Neutrophil (primary cell): ENCODE measurements around the gene C22orf39.

Experiments
- H3K27ac ChIP-seq: fragments of 200-600 bp; sonication (generic); 2 replicates; pipeline ENCODE4 v1.5.1; 2016; ENCODE audit warnings: mild to moderate bottlenecking, moderate library complexity
- H3K27me3 ChIP-seq: fragments of 200-600 bp; sonication (generic); 2 replicates; pipeline ENCODE4 v1.6.0; 2016; ENCODE audit warnings: mild to moderate bottlenecking
- H3K36me3 ChIP-seq: fragments of 200-600 bp; sonication (generic); 2 replicates; pipeline ENCODE4 v1.5.1; 2017
- H3K4me1 ChIP-seq, 2 experiments: fragments of 200-600 bp in 1 of 2; sonication (generic) in 1 of 2; 1 replicate in 1 of 2; 2 replicates in 1 of 2; pipeline versions ENCODE4 v1.5.1 to v1.6.1; 2013 to 2016; ENCODE audit warnings: low read depth in 1 of 2, low read length in 1 of 2, mild to moderate bottlenecking in 1 of 2, moderate library complexity in 1 of 2; ENCODE audit not compliant: control insufficient read depth in 1 of 2, insufficient read depth in 1 of 2
- H3K4me3 ChIP-seq, 2 experiments: fragments of 200-600 bp in 1 of 2; sonication (generic) in 1 of 2; 1 replicate in 1 of 2; 2 replicates in 1 of 2; pipeline ENCODE4 v1.5.1; 2013 to 2016; ENCODE audit warnings: low read depth in 1 of 2, low read length in 1 of 2, mild to moderate bottlenecking in 1 of 2, moderate library complexity in 1 of 2
- H3K9me3 ChIP-seq: fragments of 200-600 bp; sonication (generic); 2 replicates; pipeline ENCODE4 v1.5.1; 2016
- TF ChIP-seq, protein P1 (sequence below): fragments of 200-600 bp; sonication (generic); IDR thresholded peaks from 2 replicates; pipeline ENCODE4 v1.5.1; 2016; ENCODE audit warnings: antibody characterized with exemption

Gene C22orf39

DNA sequence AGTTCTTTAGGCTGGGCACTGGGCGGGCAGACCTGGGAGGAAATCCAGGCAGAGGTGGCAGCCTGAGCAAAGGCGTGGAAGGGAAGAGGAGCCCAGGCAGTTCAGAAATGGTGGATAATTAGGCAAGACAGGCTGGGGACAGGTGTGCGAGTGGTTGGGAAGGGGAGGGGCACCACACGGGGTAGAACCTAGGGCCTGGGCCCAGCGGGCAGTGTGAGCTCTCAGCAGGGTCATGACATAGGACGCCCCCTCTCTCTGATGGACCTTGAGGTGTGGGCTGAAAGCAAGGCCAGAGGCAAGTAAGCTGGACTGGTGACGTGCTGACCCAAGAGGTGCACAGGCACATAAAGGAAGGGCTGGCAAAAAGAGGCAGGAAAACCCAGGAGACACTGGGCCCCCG lies 24.7 kb upstream of the C22orf39 start:
- H3K36me3 ChIP-seq, result peaks cover 91% of the 10 kb centered on the region

DNA sequence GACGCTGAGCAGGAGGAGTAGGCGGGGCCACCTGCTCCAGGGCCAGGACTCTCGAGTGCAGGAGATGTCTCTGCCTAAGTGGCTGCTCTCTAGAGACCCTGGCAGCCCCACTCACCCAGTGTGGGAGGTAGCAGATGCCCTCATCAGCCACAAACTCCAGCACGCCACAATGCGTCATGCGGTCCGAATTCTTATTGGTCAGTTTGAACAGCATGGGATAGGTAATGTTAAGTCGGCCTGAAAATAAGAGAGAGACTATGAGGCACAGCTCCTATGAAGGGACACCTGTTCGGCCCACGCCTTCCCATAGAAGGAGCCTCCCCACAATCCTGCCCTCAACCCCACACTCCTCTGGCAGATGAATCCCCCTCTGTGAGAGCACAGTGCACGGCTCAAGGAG lies 24.1 kb upstream of the C22orf39 start:
- H3K9me3 ChIP-seq, result no peaks in the 10 kb centered on the region
- peaks cover 97% of the 10 kb centered on the region for H3K36me3 ChIP-seq

More for the DNA sequence above, 24.7 kb upstream of the C22orf39 start:
- TF ChIP-seq, protein P1, sequence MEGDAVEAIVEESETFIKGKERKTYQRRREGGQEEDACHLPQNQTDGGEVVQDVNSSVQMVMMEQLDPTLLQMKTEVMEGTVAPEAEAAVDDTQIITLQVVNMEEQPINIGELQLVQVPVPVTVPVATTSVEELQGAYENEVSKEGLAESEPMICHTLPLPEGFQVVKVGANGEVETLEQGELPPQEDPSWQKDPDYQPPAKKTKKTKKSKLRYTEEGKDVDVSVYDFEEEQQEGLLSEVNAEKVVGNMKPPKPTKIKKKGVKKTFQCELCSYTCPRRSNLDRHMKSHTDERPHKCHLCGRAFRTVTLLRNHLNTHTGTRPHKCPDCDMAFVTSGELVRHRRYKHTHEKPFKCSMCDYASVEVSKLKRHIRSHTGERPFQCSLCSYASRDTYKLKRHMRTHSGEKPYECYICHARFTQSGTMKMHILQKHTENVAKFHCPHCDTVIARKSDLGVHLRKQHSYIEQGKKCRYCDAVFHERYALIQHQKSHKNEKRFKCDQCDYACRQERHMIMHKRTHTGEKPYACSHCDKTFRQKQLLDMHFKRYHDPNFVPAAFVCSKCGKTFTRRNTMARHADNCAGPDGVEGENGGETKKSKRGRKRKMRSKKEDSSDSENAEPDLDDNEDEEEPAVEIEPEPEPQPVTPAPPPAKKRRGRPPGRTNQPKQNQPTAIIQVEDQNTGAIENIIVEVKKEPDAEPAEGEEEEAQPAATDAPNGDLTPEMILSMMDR, result no peak
- no peaks in the 10 kb centered on the region for H3K9me3 ChIP-seq
- H3K4me1 ChIP-seq, result peaks cover 2% of the 10 kb centered on the region in 2 experiments
- no peaks in the 10 kb centered on the region for H3K27me3 ChIP-seq
- no peak overlapping the region for H3K4me3 ChIP-seq
- H3K27ac ChIP-seq, result no peak overlapping the region

DNA sequence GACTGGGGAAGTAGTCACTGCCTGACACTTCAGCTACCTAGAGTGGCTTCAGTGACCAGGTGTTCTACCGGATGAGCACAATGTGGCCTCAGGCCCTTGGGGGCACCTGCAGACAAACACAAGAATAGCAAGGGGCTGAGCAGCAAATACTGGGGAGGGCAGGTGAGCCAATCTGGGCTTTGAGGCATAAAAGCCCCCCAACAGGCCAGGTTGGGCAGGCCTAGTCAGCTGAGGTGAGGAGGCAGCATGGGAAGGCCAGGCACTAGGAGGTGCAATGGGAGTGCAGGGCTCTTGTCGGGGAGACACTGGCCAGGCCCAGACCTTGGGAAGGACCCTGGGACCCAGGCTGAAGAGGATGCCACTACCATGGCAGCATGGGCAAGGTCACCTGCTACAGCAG lies 22.5 kb upstream of the C22orf39 start:
- Histone ChIP-seq H3K27me3 (no peaks in the 10 kb centered on the region), H3K27ac (no peak overlapping the region), H3K9me3 (no peaks in the 10 kb centered on the region), H3K4me3 (no peak overlapping the region), H3K4me1 (no peaks in the 10 kb centered on the region), H3K36me3 (peaks cover 100% of the 10 kb centered on the region)
- TF ChIP-seq, protein P1, result no peak

More for the DNA sequence above, 24.1 kb upstream of the C22orf39 start:
- Histone ChIP-seq H3K4me1 (no peaks in the 10 kb centered on the region), H3K27ac (no peak overlapping the region), H3K4me3 (no peak overlapping the region), H3K27me3 (no peaks in the 10 kb centered on the region)
- TF ChIP-seq, protein P1, result no peak

DNA sequence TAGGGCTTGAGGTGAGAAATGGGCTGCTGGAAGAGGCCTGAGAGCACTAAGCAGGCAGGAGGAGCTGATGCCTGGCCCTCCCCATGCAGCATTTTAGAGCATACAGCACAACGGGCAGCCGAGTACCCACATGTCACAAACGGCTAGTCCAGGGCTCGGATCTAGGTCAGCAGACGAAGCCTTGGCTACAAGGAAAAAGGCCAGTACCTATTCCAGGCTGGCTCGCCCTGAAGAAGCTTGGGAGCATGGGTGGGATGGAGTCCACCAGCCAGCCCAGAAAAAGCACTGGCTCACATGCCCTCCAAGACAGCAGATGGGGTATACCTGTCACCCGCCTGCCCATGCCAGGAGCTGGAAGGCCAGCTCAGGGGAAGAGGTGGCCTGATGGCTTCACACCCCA lies 21.9 kb upstream of the C22orf39 start:
- TF ChIP-seq, protein P1, result no peak
- Histone ChIP-seq H3K4me1 (no peaks in the 10 kb centered on the region), H3K27me3 (no peaks in the 10 kb centered on the region), H3K36me3 (peaks cover 100% of the 10 kb centered on the region), H3K4me3 (no peak overlapping the region), H3K9me3 (no peaks in the 10 kb centered on the region), H3K27ac (no peak overlapping the region)

DNA sequence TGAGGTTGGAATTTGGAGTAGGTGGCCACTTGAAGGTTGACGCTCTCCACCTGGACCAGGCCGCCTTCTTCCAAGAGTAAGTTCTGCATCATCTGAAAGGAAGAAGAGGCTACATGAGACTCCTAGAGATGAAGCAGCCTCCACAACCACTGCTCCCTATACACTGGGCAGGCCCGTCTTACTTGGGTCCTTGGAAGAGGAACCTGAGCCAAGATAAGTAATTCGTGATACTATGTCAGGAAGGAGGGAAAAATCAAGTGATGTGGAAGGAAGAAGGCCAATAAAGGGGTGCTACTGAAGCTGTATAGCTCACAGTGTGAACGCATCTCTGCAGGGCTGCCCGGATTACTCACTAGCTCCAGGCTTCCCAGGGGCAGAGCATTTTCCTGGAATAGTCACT lies 20.4 kb upstream of the C22orf39 start:
- H3K4me1 ChIP-seq, result no peaks in the 10 kb centered on the region
- TF ChIP-seq, protein P1, result no peak
- H3K9me3 ChIP-seq, result no peaks in the 10 kb centered on the region
- H3K27me3 ChIP-seq, result no peaks in the 10 kb centered on the region
- H3K36me3 ChIP-seq, result peaks cover 99% of the 10 kb centered on the region
- H3K4me3 ChIP-seq, result no peak overlapping the region
- H3K27ac ChIP-seq, result no peak overlapping the region
